Measurements from ENCODE around the gene GFAP. TPM values are rescaled to one million over a fixed set of nuclear protein-coding genes. Genes with fewer than 3 reads are reported as not detected.
A peak's percentile ranks its signal among the peaks of the same experiment; 100 is the strongest.

The GFAP gene
- total RNA-seq, 2 donors from 2014 or later: 0.62 TPM; not detected in 1

DNA sequence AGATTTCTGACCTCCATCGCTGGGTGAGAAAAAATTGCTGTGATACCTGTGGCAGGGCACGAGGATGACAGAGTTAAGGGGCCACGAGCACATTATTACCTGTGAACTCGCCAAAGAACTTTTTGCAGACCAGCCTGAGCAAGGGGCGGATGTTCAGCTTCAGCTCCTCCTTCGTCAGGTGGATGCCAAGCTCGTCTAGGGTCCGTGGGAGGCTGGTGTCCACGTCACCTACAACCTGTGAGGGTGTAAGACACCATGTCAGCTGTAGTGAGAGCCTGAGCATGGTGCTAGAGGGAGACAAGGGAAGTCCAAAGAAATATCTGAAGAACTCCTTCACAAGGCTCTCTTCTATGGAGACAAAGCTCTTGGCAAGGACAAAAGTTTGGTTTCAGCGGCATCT, 50.5 kb downstream of the GFAP start:
- Histone ChIP-seq H3K9me3 (no peaks in the 10 kb centered on the region), H3K27me3 (replicated peaks; ENCODE audit: insufficient read depth) (no peaks in the 10 kb centered on the region), H3K27ac (peak overlapping the region in 1 of 2 donors; percentile 30), H3K4me1 (replicated peaks) (no peaks in the 10 kb centered on the region), H3K36me3 (peaks cover 0 to 5% of the 10 kb centered on the region in 2 donors), H3K4me3 (no peak overlapping the region)
- WGBS: 66% methylated on average over 10 of the region's 10 CpGs
- intact Hi-C loops (cut with DNase I): loop anchor here (5.0 kb wide), 1 partner anchor 38 kb away; no protein-coding TSS in a partner anchor
- no peak for TF ChIP-seq POLR2AphosphoS5 (IDR thresholded peaks at IDR 0.05)
- no peak for TF ChIP-seq POLR2A (IDR thresholded peaks at IDR 0.05)
- TF ChIP-seq, protein P1, sequence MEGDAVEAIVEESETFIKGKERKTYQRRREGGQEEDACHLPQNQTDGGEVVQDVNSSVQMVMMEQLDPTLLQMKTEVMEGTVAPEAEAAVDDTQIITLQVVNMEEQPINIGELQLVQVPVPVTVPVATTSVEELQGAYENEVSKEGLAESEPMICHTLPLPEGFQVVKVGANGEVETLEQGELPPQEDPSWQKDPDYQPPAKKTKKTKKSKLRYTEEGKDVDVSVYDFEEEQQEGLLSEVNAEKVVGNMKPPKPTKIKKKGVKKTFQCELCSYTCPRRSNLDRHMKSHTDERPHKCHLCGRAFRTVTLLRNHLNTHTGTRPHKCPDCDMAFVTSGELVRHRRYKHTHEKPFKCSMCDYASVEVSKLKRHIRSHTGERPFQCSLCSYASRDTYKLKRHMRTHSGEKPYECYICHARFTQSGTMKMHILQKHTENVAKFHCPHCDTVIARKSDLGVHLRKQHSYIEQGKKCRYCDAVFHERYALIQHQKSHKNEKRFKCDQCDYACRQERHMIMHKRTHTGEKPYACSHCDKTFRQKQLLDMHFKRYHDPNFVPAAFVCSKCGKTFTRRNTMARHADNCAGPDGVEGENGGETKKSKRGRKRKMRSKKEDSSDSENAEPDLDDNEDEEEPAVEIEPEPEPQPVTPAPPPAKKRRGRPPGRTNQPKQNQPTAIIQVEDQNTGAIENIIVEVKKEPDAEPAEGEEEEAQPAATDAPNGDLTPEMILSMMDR (IDR thresholded peaks at IDR 0.05): no peak
- DNase-seq (ENCODE audit: low spot score): no peak

DNA sequence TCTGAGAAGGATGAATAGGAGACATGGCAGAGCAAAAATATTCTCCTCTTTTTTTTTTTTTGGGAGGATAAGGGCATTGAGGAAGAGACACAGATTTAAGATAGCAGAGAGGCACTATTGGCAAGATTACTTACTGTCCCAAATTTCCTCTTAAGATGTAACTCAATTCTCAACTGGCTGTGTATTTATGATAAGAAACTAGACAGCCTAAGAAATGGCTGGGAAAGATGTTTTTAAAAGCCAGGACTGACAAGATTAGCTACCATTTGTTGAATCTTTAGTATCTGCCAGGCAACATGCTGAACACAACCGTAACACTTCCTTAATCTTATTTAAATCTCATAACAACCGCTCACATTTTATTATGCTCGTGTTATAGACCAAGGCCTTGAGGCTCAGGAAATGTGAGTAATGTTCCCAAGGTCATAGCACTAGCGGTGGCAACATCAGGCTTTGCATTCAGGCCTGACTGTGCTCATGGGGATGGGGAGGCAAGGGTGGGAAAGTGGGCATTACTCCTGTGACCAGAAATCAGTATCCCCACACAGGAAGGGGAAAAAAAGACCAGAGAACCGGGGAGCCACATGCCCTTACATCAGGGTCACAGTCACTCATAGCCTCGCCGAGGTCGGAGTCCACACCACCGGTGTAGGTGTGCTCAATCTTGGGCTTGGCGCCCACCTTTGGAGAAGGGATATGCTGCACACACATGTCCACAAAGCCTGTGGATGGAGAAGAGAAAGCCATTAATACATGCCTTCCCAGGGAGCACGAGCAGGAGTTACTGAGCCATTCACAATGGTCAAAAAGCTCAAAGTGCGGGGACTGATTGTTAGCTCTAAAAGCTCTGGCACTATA, 52.0 kb downstream of the GFAP start:
- no peak for DNase-seq (ENCODE audit: low spot score)
- Histone ChIP-seq H3K27me3 (replicated peaks; ENCODE audit: insufficient read depth) (no peaks in the 10 kb centered on the region), H3K27ac (no peak overlapping the region), H3K36me3 (peaks cover 1 to 5% of the 10 kb centered on the region in 2 donors), H3K4me3 (no peak overlapping the region), H3K9me3 (no peaks in the 10 kb centered on the region), H3K4me1 (replicated peaks) (no peaks in the 10 kb centered on the region)
- 81% methylated on average over 12 of the region's 12 CpGs for WGBS
- TF ChIP-seq, protein P1 (IDR thresholded peaks at IDR 0.05): no peak
- TF ChIP-seq POLR2A (IDR thresholded peaks at IDR 0.05): no peak
- TF ChIP-seq POLR2AphosphoS5 (IDR thresholded peaks at IDR 0.05): no peak
- intact Hi-C loops (cut with DNase I): no loop called here

DNA sequence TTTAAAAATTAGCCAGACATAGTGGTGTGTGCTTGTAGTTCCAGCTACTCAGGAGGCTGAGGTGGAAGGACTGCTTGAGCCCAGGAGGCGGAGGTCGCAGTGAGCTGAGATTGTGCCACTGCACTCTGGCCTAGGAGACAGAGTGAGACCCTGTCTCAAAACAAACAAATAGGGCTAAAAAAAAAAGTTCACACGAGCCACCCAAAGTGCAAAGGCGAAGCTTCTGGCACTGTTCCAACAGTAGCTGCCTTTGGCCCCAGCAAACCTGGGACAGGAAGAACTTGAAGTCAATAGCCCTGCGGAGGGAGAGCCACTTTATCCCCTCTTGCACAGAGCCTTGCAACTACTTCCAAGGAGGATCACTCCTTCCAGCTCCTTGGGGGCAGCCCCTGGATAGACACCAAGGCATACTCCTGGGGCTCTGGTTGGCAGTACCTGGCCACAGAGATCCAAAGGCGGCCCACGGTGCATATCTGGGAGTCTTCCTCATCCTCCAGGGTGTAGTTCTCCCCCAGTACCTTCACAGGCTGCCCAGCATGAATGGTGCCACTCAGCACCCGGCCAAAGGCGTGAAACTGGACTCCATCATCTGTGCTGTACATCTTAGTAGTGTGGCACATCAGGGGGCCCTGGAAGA, 52.9 kb downstream of the GFAP start:
- Histone ChIP-seq H3K4me1 (replicated peaks) (no peaks in the 10 kb centered on the region), H3K4me3 (no peak overlapping the region), H3K36me3 (peaks cover 5 to 8% of the 10 kb centered on the region in 2 donors), H3K27ac (no peak overlapping the region), H3K27me3 (replicated peaks; ENCODE audit: insufficient read depth) (no peaks in the 10 kb centered on the region), H3K9me3 (no peaks in the 10 kb centered on the region)
- intact Hi-C loops (cut with DNase I): no loop called here
- 85% methylated on average over 9 of the region's 9 CpGs for WGBS
- no peak for TF ChIP-seq POLR2A (IDR thresholded peaks at IDR 0.05)
- TF ChIP-seq POLR2AphosphoS5 (IDR thresholded peaks at IDR 0.05): no peak
- TF ChIP-seq, protein P1 (IDR thresholded peaks at IDR 0.05): no peak
- no peak for DNase-seq (ENCODE audit: low spot score)

DNA sequence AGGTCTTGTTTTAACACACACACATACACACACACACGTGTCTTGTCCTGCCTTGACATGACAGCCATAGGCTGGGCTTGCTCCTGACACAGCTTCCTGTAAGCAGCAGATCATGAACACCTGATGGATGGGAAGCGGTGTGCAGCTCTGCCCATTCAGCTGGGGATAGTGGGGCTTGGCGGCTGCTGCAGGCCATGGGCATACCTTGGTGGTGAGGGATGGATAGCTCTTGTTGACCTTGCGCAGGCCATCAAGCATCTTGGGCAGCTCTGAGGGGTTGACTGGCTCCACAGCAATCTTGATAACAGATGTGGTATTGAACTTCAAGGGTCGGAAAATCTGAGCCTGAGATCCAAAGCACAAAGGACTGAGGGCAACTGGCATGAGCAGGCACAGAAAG, 55.6 kb downstream of the GFAP start:
- WGBS: 88% methylated on average over 5 of the region's 5 CpGs
- H3K4me3 ChIP-seq: no peak overlapping the region
- intact Hi-C loops (cut with DNase I): no loop called here
- no peak for DNase-seq (ENCODE audit: low spot score)
- peaks cover 9 to 12% of the 10 kb centered on the region in 2 donors for H3K36me3 ChIP-seq
- H3K9me3 ChIP-seq: no peaks in the 10 kb centered on the region
- H3K4me1 ChIP-seq (replicated peaks): no peaks in the 10 kb centered on the region
- no peak overlapping the region for H3K27ac ChIP-seq
- H3K27me3 ChIP-seq (replicated peaks; ENCODE audit: insufficient read depth): no peaks in the 10 kb centered on the region
- TF ChIP-seq, protein P1 (IDR thresholded peaks at IDR 0.05): no peak
- TF ChIP-seq POLR2A (IDR thresholded peaks at IDR 0.05) (no peak), POLR2AphosphoS5 (IDR thresholded peaks at IDR 0.05) (no peak)
